Stimulated activated naive CD8-positive, alpha-beta T cell treated with anti-CD3 and anti-CD28 coated beads, Interleukin-15, Interleukin-2, amounts not matched to agents 100 ng/mL and 50 ng/mL, for 24 hours (primary cell): Measurements from ENCODE around the gene PNLDC1.
"Not testable (repeated sequence)": the region's sequence is repeated elsewhere in the genome, so short reads cannot be mapped to it uniquely, and the experiment has no call there.

Source experiments
- H3K27ac Mint-ChIP-seq: one replicate; pipeline ENCODE4 v1.8.0; 2021; ENCODE audit warnings: mild to moderate bottlenecking, mixed read lengths
- H3K27me3 Mint-ChIP-seq: one replicate; pipeline ENCODE4 v1.8.0; 2021; ENCODE audit warnings: mixed read lengths
- H3K36me3 Mint-ChIP-seq: one replicate; pipeline ENCODE4 v1.8.0; 2021; ENCODE audit warnings: low read depth, mixed read lengths
- H3K4me1 Mint-ChIP-seq: one replicate; pipeline ENCODE4 v1.8.0; 2021; ENCODE audit warnings: low read depth, mixed read lengths
- H3K4me3 Mint-ChIP-seq: one replicate; pipeline ENCODE4 v1.8.0; 2021; ENCODE audit warnings: mild to moderate bottlenecking, mixed read lengths
- H3K9me3 Mint-ChIP-seq: one replicate; pipeline ENCODE4 v1.8.0; 2021; ENCODE audit warnings: mixed read lengths

Gene PNLDC1

GRCh38 chr6:159821726-159822125, 21.6 kb downstream of the PNLDC1 start:
- Mint-ChIP-seq H3K27ac (no peak overlapping the region), H3K9me3 (no peaks in the 10 kb centered on the region), H3K4me1 (peaks cover 21% of the 10 kb centered on the region), H3K4me3 (no peak overlapping the region), H3K27me3 (no peaks in the 10 kb centered on the region), H3K36me3 (no peaks in the 10 kb centered on the region)

- Mint-ChIP-seq H3K27me3 (no peaks in the 10 kb centered on the region), H3K27ac (no peak overlapping the region), H3K36me3 (no peaks in the 10 kb centered on the region), H3K4me1 (peaks cover 21% of the 10 kb centered on the region), H3K9me3 (no peaks in the 10 kb centered on the region), H3K4me3 (no peak overlapping the region)
These were observed 23.9 kb downstream of the PNLDC1 start for GRCh38 chr6:159823953-159824352.

GRCh38 chr6:159824690-159825089, 24.6 kb downstream of the PNLDC1 start:
- H3K4me1 Mint-ChIP-seq = peaks cover 20% of the 10 kb centered on the region
- H3K27me3 Mint-ChIP-seq, H3K9me3 Mint-ChIP-seq, H3K36me3 Mint-ChIP-seq, H3K4me3 Mint-ChIP-seq, H3K27ac Mint-ChIP-seq: not testable (repeated sequence)

- Mint-ChIP-seq H3K27ac (no peak overlapping the region), H3K4me3 (no peak overlapping the region), H3K27me3 (no peaks in the 10 kb centered on the region), H3K4me1 (peaks cover 10% of the 10 kb centered on the region), H3K36me3 (no peaks in the 10 kb centered on the region), H3K9me3 (no peaks in the 10 kb centered on the region)
These were observed 25.9 kb downstream of the PNLDC1 start for GRCh38 chr6:159826004-159826403.

- Mint-ChIP-seq H3K36me3 (no peaks in the 10 kb centered on the region), H3K4me1 (peaks cover 6% of the 10 kb centered on the region), H3K9me3 (no peaks in the 10 kb centered on the region), H3K4me3 (no peak overlapping the region), H3K27ac (no peak overlapping the region), H3K27me3 (no peaks in the 10 kb centered on the region)
These were observed 27.0 kb downstream of the PNLDC1 start for GRCh38 chr6:159826968-159827647.

GRCh38 chr6:159828074-159828473, 28.0 kb downstream of the PNLDC1 start:
- H3K36me3 Mint-ChIP-seq = no peaks in the 10 kb centered on the region
- no peaks in the 10 kb centered on the region for H3K27me3 Mint-ChIP-seq
- H3K9me3 Mint-ChIP-seq = no peaks in the 10 kb centered on the region
- peaks cover 6% of the 10 kb centered on the region for H3K4me1 Mint-ChIP-seq
- H3K27ac Mint-ChIP-seq = no peak overlapping the region
- no peak overlapping the region for H3K4me3 Mint-ChIP-seq

GRCh38 chr6:159829526-159829925, 29.4 kb downstream of the PNLDC1 start:
- Mint-ChIP-seq H3K4me3 (no peak overlapping the region), H3K36me3 (no peaks in the 10 kb centered on the region), H3K27me3 (no peaks in the 10 kb centered on the region), H3K4me1 (peaks cover 10% of the 10 kb centered on the region), H3K27ac (no peak overlapping the region), H3K9me3 (no peaks in the 10 kb centered on the region)

GRCh38 chr6:159830501-159831372, 30.7 kb downstream of the PNLDC1 start:
- Mint-ChIP-seq H3K27ac (no peak overlapping the region), H3K27me3 (no peaks in the 10 kb centered on the region), H3K4me3 (no peak overlapping the region), H3K4me1 (peaks cover 15% of the 10 kb centered on the region), H3K36me3 (no peaks in the 10 kb centered on the region), H3K9me3 (no peaks in the 10 kb centered on the region)

DNA sequence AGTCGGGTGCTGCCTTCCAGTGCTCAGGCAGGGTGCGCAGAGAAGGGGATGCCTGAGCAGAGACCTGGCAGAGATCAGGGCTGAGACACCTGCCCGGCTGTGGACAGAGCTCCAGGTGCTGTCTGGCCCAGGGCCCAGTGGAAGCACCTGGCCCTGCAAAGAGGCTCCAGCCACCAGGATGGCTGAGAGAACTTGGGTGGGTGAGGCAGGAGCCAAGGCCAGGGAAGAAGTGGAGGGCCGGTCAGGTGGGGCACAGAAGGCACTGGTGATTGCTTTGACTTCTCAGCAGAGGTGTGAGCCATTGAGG, 31.2 kb downstream of the PNLDC1 start:
- Mint-ChIP-seq H3K9me3 (no peaks in the 10 kb centered on the region), H3K4me3 (no peak overlapping the region), H3K4me1 (peaks cover 15% of the 10 kb centered on the region), H3K36me3 (no peaks in the 10 kb centered on the region), H3K27ac (no peak overlapping the region), H3K27me3 (no peaks in the 10 kb centered on the region)

GRCh38 chr6:159832946-159833345, 32.9 kb downstream of the PNLDC1 start:
- no peak overlapping the region for H3K27ac Mint-ChIP-seq
- peaks cover 15% of the 10 kb centered on the region for H3K4me1 Mint-ChIP-seq
- H3K36me3 Mint-ChIP-seq = no peaks in the 10 kb centered on the region
- H3K27me3 Mint-ChIP-seq = no peaks in the 10 kb centered on the region
- no peaks in the 10 kb centered on the region for H3K9me3 Mint-ChIP-seq
- no peak overlapping the region for H3K4me3 Mint-ChIP-seq

DNA sequence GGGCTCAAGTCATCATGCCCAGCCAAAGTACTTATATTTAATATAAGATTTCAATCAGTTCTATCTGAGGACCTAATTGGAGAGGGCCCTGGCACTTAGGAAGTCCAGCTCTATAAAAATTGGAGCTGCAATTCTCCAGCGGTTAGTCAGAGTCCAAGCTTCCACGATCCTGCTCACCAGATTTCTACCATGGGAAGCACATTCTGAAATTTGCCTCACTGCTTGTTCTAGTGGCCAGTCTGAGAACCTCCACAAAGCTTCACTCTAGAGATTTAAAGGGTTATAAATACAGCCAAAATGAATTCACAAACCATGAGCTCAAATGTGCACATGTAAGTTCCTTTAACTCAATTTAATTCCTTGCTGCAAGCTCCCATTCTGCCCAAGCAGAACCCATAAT, 33.5 kb downstream of the PNLDC1 start:
- Mint-ChIP-seq H3K9me3 (no peaks in the 10 kb centered on the region), H3K27me3 (no peaks in the 10 kb centered on the region), H3K27ac (no peak overlapping the region), H3K4me1 (peaks cover 15% of the 10 kb centered on the region), H3K4me3 (no peak overlapping the region), H3K36me3 (no peaks in the 10 kb centered on the region)

GRCh38 chr6:159833997-159834603, 34.0 kb downstream of the PNLDC1 start:
- H3K9me3 Mint-ChIP-seq = no peaks in the 10 kb centered on the region
- H3K4me1 Mint-ChIP-seq = peaks cover 15% of the 10 kb centered on the region
- H3K4me3 Mint-ChIP-seq = no peak overlapping the region
- no peaks in the 10 kb centered on the region for H3K27me3 Mint-ChIP-seq
- H3K27ac Mint-ChIP-seq = no peak overlapping the region
- H3K36me3 Mint-ChIP-seq = no peaks in the 10 kb centered on the region

DNA sequence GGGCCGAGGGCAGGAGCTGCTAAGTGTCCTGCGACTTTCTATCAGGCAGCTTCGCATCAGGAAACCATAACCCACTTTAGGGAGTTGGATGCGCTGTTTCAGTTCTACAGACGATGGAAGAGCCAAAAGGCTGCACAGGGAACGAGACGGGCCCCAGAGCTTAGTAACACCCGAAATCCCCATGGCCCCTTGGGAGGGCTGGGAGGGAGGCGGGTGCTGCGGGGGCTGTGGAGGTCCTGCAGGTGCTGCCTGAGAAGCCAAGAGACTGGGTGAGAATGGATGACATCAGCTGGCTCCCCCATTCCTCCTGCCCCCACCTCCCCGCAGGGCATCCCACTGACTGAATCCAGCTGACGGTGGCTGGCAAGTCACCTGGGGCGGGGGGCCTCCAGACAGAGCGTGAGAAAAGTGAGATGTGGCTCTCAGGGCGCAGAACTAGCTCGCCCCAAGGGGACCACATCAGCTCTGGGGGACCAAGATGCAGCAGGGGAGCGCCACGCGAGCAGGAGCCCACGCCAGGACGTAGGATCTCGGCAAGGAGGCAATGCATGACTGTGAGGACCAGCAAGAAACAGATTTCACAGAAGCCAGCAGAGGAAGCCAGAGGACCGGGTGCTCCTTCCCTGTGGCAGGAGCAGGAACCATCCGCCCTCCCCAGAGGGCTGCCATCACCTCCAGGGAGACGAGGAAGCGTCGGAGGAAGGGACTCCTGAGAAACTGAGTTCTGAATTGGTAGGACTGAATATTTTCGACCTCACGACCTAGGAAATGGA, 36.8 kb downstream of the PNLDC1 start:
- Mint-ChIP-seq H3K36me3 (no peaks in the 10 kb centered on the region), H3K4me3 (no peak overlapping the region), H3K9me3 (no peaks in the 10 kb centered on the region), H3K27ac (no peak overlapping the region), H3K27me3 (no peaks in the 10 kb centered on the region), H3K4me1 (peaks cover 9% of the 10 kb centered on the region)

DNA sequence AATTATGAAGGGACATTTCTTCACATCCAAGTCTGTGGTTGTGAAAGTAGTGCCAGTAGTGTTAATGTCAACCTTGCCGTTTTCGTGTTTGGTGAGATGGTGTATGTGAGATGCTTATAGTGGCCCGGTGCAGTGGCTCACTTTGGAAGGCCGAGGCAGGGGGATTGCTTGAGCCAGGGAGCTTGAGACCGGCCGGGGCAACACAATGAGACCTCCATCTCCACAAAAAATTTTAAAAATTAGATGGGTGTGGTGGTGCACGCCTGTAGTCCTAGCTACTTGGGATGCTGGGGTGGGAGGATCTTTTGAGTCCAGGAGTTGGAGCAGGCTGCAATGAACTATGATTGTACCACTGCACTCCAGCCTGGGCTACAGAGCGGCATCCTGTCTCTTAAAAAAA, 37.4 kb downstream of the PNLDC1 start:
- Mint-ChIP-seq H3K4me1 (peaks cover 9% of the 10 kb centered on the region), H3K36me3 (no peaks in the 10 kb centered on the region), H3K27me3 (no peaks in the 10 kb centered on the region), H3K4me3 (no peak overlapping the region), H3K9me3 (no peaks in the 10 kb centered on the region), H3K27ac (no peak overlapping the region)
